GM19351 (cell line): Measurements from ENCODE around the gene ST8SIA6.
"Not testable (repeated sequence)": the region's sequence is repeated elsewhere in the genome, so short reads cannot be mapped to it uniquely, and the experiment has no call there.

Source experiments
- ATAC-seq: cut with Tn5 transposase; IDR thresholded peaks from one replicate; pipeline ENCODE4 v1.9.1; 2021; ENCODE audit warnings: mild to moderate bottlenecking, moderate library complexity; ENCODE audit not compliant: unreplicated experiment

The ST8SIA6 gene

DNA sequence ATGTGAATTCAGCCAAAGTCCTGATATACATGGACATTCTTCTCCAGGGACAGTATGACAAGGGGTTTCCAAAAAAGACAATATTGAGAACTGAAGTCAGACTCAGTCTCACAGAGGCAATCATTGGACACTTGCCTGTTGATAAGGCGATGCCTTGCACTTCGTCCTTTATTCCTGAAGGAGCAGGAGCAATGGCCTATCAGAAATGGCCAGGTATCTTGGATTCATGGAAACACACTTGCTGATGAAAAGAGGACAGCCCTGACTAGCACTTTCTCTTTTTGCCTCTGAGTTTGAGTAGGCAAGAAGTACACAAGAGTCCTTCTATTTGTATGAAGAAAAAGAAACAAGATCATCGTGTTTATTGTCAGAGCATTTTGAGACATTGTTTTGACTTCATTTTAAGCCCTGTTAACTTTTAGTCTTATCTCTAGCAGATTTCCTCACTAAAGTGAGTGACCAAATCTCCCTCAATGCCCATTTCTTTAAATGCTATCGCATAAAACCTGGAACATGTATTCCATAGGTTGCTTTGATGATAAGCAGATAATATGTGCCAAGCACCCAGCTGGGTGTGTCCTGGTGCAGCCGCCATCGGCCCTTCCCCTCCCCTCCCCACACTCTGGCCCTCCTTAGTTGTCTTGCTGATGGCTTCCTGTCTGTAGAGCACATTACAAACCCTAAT, 26.6 kb downstream of the ST8SIA6 start:
- no peak for ATAC-seq

DNA sequence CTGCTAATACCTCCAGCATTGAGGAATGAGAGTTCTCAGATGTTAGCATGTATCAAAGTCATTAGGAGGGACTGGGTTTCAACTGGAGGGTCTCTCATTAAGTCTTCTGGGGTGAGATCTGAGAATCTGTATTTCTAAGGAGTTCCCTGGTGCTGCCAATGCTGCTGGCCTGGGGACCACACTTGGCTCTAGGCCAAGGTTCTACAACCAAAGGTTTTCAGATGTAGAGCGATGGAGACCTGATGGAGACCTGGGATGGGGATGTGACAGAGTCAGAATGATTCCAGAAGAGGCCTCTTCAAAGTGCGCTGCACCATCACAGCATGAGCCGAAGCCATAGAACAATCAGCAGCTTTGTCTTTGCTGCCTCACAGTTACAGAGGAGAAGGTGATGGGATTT, 27.2 kb downstream of the ST8SIA6 start:
- ATAC-seq = no peak

GRCh38 chr10:17426263-17426750, 28.1 kb downstream of the ST8SIA6 start:
- ATAC-seq = no peak

DNA sequence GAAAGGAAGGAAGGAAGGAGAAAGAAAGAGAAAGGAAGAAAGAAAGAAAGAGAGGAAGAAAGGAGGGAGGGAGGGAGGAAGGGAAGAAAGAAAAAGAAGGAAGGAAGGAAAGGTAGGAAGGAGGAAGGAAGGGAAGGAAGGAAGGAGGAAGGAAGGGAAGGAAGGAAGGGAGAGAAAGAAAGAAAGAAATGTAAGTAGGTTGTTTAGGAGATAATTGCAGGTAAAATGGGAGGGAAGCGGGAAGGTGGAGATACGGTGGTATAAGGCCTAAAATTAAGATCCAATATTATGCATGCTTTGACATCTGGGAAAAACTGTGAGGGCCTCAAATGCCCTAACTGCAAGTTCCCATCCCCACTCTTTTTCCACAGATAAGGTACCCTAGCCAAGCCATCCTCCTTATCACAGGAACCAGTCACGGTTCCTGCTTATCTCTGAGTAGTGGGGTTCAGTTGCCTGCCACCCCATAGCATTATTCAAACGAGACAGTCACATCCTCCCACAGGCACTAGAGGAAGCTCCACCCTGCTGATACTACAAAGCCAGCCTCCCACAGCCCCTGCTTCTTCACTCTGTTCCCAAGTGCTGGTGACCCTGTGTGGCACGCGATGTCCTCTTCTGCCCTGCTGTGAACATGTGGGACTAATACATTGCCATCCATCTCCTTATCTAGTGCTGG, 28.7 kb downstream of the ST8SIA6 start:
- ATAC-seq = no peak

GRCh38 chr10:17423632-17424186, 30.7 kb downstream of the ST8SIA6 start:
- ATAC-seq = no peak

- no peak for ATAC-seq
These were observed 31.5 kb downstream of the ST8SIA6 start for GRCh38 chr10:17422931-17423330.

GRCh38 chr10:17418249-17418648, 36.1 kb downstream of the ST8SIA6 start:
- no peak for ATAC-seq

GRCh38 chr10:17416442-17417211, 37.8 kb downstream of the ST8SIA6 start:
- ATAC-seq = no peak

DNA sequence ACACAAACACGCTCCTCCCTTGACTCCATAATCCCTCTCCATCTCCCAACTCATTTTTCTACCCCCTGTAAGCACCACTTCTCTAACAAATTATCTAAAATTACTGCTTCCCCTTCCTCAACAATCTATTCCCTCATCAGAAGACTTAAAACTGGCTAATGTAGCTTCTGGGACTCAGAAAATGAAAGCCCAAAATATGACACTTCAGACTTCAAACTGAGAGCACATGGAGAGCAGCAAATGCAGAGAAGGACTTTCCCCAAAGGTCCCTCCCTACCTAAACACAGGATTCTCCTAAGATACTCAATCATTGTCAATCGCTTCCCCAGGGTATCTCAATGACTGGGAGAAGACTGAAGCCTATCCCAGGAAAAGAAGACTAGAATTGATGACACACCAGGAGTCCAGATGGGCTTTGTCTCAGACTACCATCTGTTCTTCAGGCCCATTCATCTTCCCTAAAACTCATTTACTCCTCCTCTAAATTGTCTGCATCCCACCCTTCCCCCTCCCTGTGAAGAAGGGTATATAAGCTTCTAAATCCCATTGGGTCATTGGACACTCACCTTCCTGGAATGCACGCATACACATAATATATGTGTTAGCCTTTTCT, 39.2 kb downstream of the ST8SIA6 start:
- no peak for ATAC-seq

DNA sequence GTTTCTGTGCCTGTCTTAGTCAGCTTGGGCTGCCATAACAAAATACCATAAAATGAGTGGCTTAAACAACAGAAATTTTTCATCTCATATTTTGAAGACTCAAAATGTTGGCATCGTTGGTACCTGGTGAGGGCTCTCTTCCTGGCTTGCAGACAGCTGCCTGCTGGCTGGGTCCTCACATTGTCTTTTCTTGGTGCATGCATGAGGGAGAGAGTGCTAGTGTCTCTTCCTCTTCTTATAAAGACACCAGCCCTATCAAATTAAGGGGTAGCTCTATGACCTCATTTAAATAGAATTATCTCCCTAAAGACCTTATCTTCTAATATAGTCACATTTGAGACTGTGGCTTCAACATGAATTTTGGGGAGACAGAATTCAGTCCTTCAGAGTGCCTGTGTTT, 39.9 kb downstream of the ST8SIA6 start:
- ATAC-seq = no peak

GRCh38 chr10:17413876-17414275, 40.5 kb downstream of the ST8SIA6 start:
- ATAC-seq = no peak

- no peak for ATAC-seq
These were observed 42.1 kb downstream of the ST8SIA6 start for GRCh38 chr10:17412323-17412722.

DNA sequence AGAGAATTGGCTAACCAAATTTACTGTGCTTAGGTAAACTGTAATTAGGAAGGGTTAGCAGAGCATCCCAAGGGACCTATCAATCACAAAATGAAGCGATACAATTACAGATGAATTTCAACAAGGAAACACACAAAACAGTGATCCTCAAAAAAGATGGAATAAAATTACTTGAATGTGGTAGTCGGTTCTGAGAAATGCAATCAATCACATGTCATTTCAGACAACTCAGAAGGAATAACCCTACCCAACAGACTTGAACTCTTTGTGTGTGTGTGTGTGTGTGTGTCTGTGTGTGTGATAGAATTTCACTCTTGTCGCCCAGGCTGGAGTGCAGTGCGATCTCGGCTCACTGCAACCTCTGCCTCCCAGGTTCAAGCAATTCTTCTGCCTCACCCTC, 43.5 kb downstream of the ST8SIA6 start:
- no peak for ATAC-seq

DNA sequence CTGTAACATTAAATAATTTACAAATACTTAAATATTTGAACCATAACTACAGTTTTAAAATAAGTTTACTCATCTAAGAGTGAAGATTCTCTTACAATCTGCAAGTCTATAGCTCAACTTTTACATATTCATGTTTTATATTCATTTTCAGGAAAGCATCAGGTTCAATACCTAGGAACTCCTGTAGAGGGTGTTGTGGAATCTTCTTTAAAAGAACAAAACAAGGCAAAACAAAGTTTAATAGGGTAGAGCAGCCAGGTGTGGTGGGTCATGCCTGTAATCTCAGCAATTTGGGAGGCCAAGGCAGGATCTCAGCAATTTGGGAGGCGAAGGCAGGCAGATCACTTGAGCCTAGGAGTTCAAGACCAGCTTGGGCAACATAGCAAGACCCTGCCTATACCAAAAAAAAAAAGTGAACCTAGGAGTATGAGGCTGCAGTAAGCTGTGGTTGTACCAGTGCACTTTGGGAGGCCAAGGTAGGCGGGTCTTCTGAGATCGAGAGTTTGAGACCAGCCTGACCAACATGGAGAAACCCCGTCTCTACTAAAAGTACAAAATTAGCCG, 45.1 kb downstream of the ST8SIA6 start:
- no peak for ATAC-seq

GRCh38 chr10:17407047-17407446, 47.3 kb downstream of the ST8SIA6 start:
- ATAC-seq = no peak

DNA sequence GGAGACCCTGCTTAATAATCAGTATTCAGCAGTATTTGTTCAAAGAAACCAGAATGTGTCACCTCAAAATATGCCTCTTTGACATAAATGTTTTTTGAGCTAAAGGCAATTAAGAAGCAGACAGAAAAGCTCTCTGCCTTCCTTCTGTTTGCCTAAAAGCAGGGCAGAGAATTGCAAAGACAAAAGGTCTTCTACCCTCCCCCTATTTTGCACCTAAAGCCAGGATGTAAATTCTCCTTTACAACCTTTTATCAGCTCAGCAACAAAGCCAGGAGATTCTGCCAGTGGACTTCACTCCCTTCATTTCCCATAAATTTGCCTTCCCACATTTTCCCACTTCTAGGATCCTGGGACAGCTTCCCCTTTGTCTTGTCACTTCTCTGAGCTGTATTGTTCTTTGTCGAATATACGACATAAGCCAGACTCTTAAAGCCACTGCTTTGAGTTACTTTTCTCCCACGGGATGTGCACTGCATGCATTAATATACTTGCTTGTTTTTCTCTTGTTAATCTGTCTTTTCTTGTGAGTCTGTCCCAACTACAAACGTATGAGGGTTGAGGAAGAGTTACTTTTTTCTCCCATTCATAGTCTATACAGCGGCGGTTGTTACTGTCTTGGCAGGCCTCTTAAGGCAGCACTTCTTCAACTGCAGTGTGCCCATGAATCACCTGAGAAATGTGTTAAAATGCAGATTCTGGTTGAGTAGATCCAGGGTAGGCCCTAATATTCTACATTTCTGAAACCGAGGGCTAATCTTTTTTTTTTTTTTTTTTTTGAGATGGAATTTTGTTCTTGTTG, 48.2 kb downstream of the ST8SIA6 start:
- no peak for ATAC-seq

- ATAC-seq = no peak
These were observed 51.2 kb downstream of the ST8SIA6 start for GRCh38 chr10:17403161-17403560.

DNA sequence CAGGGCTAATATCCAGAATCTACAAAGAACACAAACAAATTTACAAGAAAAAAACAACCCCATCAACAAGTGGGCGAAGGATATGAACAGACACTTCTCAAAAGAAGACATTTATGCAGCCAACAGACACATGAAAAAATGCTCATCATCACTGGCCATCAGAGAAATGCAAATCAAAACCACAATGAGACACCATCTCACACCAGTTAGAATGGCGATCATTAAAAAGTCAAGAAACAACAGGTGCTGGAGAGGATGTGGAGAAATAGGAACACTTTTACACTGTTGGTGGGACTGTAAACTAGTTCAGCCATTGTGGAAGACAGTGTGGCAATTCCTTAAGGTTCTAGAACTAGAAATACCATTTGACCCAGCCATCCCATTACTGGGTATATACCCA, 52.4 kb downstream of the ST8SIA6 start:
- not testable (repeated sequence) for ATAC-seq

GRCh38 chr10:17396004-17396403, 58.4 kb downstream of the ST8SIA6 start:
- no peak for ATAC-seq

DNA sequence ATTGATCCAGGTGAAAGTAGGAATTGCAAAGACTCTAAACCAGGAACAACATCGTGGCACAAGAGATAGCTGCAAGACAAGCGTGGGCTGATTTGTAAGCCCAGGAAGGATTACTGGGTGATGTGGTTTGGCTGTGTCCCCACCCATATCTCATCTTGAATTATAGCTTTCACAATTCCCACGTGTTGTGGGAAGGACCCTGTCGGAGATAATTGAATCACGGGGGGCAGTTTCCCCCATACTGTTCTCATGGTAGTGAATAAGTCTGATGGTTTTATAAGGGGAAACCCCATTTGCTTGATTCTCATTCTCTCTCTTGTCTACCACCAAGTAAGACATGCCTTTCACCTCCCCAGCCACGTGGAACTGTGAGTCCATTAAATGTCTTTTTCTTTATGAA, 59.5 kb downstream of the ST8SIA6 start:
- ATAC-seq = no peak
